GM13976 (cell line): Measurements from ENCODE around the gene TYW1B.
A peak's percentile ranks its signal among the peaks of the same experiment; 100 is the strongest.
"Not testable (repeated sequence)": the region's sequence is repeated elsewhere in the genome, so short reads cannot be mapped to it uniquely, and the experiment has no call there.

Experiments
- DNase-seq: peaks from one replicate; pipeline ENCODE4 v3.0.0; 2012; ENCODE audit warnings: low spot score
- in situ Hi-C: fragments of 300-500 bp; cut with MboI; formaldehyde crosslinking; loops from one replicate; pipeline ENCODE4 v1.12.0; 2022; ENCODE audit warnings: low sequenced_read_pairs, mixed read lengths, inconsistent platforms; ENCODE audit not compliant: unreplicated experiment
- TF ChIP-seq, protein P1 (sequence below): IDR thresholded peaks from 2 replicates; pipeline ENCODE4 v1.5.1; 2012; ENCODE audit warnings: borderline replicate concordance, mild to moderate bottlenecking; ENCODE audit not compliant: insufficient read depth; ENCODE audit errors: extremely low read depth, missing control alignments, control extremely low read depth

Gene TYW1B

DNA sequence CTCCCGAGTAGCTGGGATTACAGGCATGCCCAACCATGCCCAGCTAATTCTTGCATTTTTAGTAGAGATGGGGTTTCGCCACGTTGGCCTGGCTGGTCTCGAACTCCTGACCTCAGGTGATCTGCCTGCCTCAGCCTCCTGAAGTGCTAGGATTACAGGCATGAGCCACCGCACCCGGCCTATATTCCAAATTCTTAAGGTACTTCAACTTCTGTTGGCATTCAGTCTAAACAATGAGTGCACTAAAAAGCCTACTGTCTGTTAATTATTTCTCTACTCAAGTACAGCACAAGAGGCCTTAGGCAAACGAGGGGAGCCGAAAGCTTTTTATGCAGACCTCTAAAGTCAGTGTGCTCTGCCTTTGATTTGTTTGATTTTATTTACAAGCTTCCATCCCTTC is 243.4 kb downstream of the TYW1B start:
- DNase-seq, in situ Hi-C loops: not testable (repeated sequence)

DNA sequence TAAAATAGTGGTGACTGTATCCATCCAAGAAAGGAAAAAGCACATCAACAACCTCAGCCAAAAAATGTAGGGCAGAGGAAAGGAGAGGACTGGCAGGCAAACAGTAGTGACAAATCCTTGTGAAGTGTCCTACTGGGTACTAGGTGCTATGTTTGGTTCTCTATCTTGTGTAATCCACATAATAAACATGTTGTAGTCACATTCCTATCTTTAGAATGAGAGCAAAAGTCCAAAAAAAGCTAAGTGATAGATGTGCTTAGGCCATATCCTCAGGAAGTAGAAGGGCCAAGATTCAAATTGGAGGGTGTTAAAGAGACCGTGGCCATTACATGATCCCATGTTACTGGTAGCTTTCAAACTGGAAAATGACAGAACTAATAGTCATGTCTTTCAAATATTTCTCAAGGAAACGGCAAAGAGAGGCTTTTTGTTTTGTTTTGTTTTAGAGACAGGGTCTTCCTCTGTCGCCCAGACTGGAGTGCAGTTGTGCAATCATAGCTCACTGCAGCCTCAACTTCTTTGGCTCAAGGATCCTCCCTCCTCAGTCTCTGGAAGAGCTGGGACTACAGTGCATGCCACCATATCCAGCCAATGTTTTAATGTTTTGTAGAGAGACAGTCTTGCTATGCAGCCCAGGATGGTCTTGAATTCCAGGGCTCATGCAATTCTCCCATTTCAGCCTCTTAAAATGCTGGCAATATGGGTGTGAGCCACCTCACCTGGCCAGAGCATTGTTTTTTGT is 244.2 kb downstream of the TYW1B start:
- in situ Hi-C loops, DNase-seq: not testable (repeated sequence)

DNA sequence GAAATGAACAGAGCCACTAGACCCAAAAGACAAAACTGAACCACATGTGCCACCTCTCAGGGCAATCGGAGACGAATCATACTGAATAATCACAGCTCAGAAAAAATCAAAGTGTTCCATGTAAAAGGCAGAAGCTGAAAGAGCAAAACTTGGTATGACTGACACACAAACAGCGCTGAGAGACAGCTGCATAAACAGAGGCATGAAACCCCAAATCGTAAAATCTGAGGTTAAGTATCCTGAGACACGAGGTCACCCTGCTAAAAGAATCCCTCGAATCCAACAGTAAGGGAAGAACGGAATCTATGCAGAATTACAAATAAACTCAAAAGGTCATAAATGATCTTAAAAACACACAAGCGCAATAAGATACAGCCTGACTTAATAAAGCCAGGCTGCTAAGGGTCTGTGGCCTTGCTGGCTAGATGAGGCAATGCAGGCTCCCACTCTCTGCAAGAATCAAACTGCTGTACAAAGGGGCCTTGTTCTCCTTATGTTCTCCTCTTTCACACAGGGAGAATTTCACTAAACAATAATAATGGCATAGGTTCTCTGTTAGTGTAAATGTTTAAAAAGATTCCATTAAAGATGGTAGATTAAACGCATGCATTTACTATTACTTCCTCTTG is 247.7 kb downstream of the TYW1B start:
- DNase-seq = not testable (repeated sequence)

DNA sequence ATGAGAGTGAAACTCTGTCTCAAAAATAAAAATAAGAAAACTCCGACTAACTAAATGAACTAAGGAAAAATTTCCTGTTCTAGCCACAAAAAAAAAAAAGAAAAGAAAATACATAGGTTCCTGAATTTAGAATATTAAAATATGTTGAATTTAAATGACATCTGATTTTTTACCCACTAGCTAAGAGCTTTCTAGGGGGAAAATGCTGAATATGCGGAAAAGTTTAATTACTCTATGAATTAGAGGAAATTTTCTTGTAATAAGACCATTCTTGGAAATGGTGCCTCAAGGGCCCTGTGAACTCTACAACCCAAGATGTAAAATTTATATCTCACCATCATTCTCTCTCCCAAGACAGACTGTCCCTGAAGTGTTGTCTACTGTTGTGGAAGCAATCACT is 250.9 kb downstream of the TYW1B start:
- in situ Hi-C loops = no loop called here
- TF ChIP-seq, protein P1, sequence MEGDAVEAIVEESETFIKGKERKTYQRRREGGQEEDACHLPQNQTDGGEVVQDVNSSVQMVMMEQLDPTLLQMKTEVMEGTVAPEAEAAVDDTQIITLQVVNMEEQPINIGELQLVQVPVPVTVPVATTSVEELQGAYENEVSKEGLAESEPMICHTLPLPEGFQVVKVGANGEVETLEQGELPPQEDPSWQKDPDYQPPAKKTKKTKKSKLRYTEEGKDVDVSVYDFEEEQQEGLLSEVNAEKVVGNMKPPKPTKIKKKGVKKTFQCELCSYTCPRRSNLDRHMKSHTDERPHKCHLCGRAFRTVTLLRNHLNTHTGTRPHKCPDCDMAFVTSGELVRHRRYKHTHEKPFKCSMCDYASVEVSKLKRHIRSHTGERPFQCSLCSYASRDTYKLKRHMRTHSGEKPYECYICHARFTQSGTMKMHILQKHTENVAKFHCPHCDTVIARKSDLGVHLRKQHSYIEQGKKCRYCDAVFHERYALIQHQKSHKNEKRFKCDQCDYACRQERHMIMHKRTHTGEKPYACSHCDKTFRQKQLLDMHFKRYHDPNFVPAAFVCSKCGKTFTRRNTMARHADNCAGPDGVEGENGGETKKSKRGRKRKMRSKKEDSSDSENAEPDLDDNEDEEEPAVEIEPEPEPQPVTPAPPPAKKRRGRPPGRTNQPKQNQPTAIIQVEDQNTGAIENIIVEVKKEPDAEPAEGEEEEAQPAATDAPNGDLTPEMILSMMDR = no peak
- no peak for DNase-seq

More for the DNA sequence above, 247.7 kb downstream of the TYW1B start:
- in situ Hi-C loops = not testable (repeated sequence)

DNA sequence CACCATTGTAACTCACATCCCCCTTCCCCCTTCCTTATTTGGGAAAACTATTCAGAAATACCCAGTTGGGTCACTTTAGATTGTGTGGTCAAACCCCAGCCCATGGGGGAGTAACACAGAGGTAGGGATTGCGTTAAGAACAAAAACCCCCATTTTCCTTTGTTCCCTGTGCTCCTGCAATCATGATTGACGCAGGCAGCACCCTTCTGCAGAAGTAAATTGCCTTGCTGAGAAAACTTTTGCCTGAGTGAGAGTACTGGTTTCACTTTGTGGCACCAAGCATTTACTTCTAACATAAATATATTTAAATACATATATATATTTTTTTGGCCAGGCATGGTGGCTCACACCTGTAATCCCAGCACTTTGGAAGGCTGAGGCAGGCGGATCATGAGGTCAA is 266.0 kb downstream of the TYW1B start:
- in situ Hi-C loops, DNase-seq: not testable (repeated sequence)

DNA sequence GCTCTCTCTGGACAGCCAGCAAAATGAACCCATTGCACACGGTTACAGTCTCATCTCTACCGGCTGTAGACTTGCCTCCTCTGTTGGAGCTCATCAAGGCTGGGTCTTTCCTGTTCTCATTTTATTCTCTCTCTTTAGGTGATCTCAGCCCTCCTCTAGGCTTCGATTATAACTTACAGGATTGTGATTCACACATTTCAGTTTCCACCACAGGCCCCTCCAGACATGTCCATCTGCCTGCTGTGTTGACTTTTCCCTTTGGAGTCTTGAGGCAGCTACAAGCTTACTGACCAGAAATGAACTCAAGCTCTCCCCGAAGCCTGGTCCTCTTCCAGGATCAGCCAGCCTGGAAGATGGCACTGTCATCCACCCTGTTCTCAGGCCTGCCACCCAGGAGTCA is 268.5 kb downstream of the TYW1B start:
- in situ Hi-C loops = not testable (repeated sequence)

DNA sequence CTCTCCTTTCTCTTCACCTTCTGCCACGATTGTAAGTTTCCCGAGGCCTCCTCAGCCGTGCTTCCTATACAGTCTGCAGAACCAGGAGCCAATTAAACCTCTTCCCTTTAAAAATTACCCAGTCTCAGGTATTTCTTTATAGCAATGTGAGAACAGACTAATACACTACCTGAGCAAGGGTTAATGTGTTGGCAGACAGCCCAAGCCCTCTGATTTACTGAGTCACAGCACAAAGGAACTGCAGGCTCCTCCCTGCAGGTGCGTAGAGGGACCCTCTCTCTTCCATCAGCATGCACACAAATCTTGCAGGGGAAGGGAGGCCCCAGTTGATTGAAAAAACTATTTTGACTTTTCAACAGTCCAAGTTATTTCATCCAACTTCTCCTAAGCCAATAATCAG is 271.3 kb downstream of the TYW1B start:
- in situ Hi-C loops, DNase-seq: not testable (repeated sequence)

More for the DNA sequence above, 268.5 kb downstream of the TYW1B start:
- not testable (repeated sequence) for DNase-seq

DNA sequence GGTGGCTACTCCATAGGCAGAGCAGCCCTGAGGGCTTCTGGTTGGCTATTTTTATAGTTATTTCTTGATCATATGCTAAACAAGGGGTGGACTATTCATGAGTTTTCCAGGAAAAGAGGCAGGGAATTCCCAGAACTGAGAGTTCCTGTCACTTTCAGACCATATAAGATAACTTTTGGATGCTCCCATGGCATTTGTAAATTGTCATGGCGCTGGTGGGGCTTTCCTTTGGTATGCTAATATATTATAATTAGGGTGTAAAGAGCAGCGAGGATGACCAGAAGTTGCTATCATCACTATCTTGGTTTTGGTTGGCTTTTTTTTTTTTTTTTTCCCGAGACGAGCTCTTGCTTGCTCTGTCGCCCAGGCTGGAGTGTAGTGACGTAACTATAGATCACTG is 272.8 kb downstream of the TYW1B start:
- in situ Hi-C loops, DNase-seq: not testable (repeated sequence)

DNA sequence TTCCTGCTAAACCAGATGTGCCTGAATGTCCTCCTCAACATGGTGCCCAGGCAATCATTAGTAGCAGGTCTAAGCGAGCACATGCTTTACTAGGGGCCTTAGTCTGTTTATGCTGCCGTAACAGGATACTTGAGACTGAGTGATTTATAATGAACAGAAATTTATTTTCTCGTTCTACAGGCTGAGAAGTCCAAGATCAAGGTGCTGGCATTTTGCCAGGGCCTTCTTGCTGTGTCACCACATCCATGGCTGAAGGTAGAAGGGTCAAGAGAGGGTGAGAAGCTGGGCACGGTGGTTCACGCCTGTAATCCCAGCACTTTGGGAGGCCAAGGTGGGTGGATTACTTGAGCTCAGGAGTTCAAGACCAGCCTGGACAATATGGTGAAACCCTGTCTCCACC is 273.6 kb downstream of the TYW1B start:
- DNase-seq, in situ Hi-C loops: not testable (repeated sequence)

DNA sequence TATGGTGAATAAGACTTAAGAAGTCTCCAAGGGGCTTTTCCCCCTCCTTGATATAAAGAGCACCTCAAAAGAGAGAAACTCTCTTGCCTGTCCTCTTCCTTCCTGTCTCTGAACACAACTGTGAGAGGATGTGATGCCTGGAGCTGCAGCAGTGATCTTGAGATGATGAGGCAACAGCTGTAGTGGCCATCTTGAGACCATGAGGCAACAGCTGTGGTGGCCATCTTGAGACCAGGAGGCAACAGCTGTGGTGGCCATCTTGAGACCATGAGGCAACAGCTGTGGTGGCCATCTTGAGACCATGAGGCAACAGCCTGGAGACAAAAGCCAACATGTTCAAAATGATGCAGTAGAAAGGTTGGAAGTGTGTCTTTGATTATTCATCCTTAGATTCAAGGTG is 277.5 kb downstream of the TYW1B start:
- DNase-seq, in situ Hi-C loops: not testable (repeated sequence)

DNA sequence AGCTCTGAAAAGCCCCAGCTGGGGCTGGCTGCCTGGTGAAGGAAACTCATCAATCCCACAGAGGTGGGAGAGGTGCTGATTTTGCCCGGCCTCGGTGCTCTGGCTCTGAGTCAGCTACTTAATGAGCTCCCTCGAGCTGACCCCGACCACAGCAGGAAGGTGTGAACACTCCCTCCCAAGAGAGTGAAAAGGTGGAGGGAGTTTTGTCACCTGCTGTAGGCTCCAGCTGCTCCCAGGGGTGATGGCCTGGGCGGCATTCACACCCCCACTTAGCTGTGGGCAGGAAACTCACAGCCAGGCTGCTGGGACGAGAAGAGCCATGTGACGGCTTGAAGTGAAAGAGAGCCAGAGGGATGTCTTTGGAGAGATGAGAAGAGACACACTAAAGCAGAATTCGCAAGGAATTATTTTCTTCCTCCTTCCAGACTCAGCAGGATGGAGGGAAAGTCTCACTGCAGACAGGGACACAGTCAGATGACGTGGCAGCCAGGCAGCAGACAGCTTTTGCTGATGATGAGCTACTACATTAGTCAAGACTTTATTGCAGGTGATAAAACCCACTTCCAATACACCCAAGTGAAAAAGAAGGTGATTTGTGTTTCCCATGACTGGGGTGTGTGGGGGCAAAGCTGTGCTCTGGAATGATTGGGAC is 281.3 kb downstream of the TYW1B start:
- in situ Hi-C loops = not testable (repeated sequence)
- peak; percentile 29 for DNase-seq

DNA sequence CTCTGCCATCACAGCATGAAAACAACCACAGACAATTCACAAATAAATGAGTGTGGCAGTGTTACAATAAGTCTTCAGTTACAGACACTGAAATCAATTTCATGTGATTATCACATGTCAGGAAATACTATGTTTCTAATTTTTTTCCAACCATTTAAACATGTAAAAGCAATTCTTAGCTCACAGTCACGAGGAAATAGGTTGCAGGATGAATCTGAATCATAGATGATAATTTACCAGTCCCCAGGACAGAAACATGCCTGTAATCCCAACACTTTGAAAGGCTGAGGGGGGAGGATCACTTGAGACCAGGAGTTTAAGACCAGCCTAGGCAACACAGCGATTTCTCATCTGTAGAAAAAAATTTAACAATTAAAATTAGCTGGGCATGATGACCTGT is 283.5 kb downstream of the TYW1B start:
- in situ Hi-C loops, DNase-seq: not testable (repeated sequence)

DNA sequence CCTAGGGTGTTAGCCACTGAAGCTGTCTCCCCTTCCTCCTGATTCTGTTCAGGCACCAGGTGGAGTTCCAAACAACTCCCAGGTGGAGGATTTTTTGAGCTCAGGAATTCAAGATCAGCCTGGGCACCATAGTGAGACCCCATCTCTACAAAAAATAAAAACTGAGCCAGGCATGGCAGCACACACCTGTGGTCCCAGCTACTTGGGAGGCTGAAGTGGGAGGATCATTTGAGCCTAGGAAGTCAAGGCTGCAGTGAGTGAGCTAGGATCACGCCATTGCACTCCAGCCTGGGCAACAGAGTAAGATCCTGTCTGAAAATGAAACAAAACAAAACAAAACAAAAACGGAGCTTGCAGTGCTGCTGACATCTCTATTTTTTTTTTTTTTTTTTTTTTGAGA is 287.1 kb downstream of the TYW1B start:
- in situ Hi-C loops = no loop called here
- no peak for DNase-seq
- TF ChIP-seq, protein P1 = no peak
